Skeletal muscle satellite cell (primary cell): Measurements from ENCODE around the gene PRMT7. TPM values are rescaled to one million over a fixed set of nuclear protein-coding genes. Genes with fewer than 3 reads are reported as not detected.

Source experiments
- small RNA-seq: library from RNA; depleted of rRNA; stranded (forward); fragments of <200 nt; gene quantifications from one replicate; pipeline ENCODE3, GENCODE V24; 2012

The PRMT7 gene

Small RNA genes within 50 kb of the gene (small RNA-seq; reads per million reads assigned to genes)
- gene RNU4-30P (not detected), gene RNU6-1262P (not detected)
